GM12872 (cell line): ENCODE data around the gene TCEANC2.

Experiments
- TF ChIP-seq, protein P1 (sequence below): IDR thresholded peaks from 3 replicates; pipeline ENCODE4 v1.5.1; 2011; ENCODE audit warnings: low read depth, mild to moderate bottlenecking, low read length, moderate library complexity; ENCODE audit not compliant: insufficient read depth

TCEANC2 gene

DNA sequence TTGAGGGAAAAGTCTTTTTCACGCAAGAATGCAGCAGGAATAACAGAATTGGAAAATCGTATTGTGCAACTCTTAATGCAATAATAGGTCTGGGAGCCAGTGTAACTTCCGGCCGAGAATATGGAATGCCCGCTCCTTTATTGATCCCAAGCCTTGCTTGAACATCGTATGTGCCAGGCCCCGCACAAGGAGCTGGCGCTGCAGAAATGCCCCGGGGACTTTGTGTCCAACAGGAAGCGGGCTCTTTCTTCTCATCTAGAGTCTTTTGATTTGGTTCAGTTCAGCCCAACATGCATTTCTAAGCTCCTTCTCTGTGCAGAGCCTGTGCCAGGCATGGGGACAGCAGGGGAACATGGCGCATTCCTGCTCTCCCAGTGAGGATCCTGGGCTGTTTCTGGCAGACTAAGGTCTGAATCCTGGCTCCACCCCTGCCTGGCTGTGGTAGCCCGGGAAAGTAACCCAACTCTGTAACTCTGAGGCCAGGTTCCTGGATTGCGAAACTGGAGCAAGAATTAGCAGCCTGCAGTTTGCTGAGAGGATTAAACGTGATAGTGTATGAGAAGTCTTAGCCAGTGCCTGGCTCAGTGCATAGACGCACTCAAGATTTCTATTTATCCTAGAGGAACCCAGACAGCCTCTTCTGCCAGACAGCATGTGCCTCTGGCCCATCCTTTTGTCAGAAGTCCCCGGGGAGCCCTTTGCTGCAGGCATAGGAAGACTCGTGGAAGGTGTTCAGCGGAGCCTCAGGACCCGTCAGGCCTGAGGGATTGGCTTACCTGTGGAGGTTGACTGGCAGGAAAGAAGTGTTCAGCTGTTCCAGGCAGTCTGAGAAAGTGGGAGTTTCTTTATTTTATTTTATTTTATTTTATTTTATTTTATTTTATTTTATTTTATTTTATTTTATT lies 100.4 kb downstream of the TCEANC2 start:
- TF ChIP-seq, protein P1, sequence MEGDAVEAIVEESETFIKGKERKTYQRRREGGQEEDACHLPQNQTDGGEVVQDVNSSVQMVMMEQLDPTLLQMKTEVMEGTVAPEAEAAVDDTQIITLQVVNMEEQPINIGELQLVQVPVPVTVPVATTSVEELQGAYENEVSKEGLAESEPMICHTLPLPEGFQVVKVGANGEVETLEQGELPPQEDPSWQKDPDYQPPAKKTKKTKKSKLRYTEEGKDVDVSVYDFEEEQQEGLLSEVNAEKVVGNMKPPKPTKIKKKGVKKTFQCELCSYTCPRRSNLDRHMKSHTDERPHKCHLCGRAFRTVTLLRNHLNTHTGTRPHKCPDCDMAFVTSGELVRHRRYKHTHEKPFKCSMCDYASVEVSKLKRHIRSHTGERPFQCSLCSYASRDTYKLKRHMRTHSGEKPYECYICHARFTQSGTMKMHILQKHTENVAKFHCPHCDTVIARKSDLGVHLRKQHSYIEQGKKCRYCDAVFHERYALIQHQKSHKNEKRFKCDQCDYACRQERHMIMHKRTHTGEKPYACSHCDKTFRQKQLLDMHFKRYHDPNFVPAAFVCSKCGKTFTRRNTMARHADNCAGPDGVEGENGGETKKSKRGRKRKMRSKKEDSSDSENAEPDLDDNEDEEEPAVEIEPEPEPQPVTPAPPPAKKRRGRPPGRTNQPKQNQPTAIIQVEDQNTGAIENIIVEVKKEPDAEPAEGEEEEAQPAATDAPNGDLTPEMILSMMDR: no peak
